GM19193 (cell line): Measurements from ENCODE around the gene MBNL1.

Experiments used
- POLR2A ChIP-seq: IDR thresholded peaks from 4 replicates; pipeline ENCODE4 v1.6.1; 2011; ENCODE audit not compliant: insufficient read depth, insufficient read length; ENCODE audit errors: extremely low read depth

MBNL1 gene

GRCh38 chr3:152388631-152389030 lies 119.9 kb downstream of the MBNL1 start:
- TF ChIP-seq POLR2A = no peak

GRCh38 chr3:152389316-152389934 lies 120.7 kb downstream of the MBNL1 start:
- TF ChIP-seq POLR2A = no peak

GRCh38 chr3:152390647-152391046 lies 121.9 kb downstream of the MBNL1 start:
- no peak for TF ChIP-seq POLR2A

GRCh38 chr3:152391671-152392070 lies 122.9 kb downstream of the MBNL1 start:
- no peak for TF ChIP-seq POLR2A

- TF ChIP-seq POLR2A = no peak
Observed at GRCh38 chr3:152392272-152392880, 123.6 kb downstream of the MBNL1 start.

- no peak for TF ChIP-seq POLR2A
Observed at GRCh38 chr3:152394246-152394645, 125.5 kb downstream of the MBNL1 start.

GRCh38 chr3:152395764-152396163 lies 127.0 kb downstream of the MBNL1 start:
- TF ChIP-seq POLR2A = no peak

GRCh38 chr3:152396867-152397266 lies 128.1 kb downstream of the MBNL1 start:
- no peak for TF ChIP-seq POLR2A

GRCh38 chr3:152398495-152398894 lies 129.8 kb downstream of the MBNL1 start:
- no peak for TF ChIP-seq POLR2A

GRCh38 chr3:152399374-152399773 lies 130.6 kb downstream of the MBNL1 start:
- no peak for TF ChIP-seq POLR2A

GRCh38 chr3:152400887-152401286 lies 132.2 kb downstream of the MBNL1 start:
- TF ChIP-seq POLR2A = no peak

GRCh38 chr3:152402695-152403451 lies 134.1 kb downstream of the MBNL1 start:
- TF ChIP-seq POLR2A = no peak

GRCh38 chr3:152403632-152404066 lies 134.9 kb downstream of the MBNL1 start:
- TF ChIP-seq POLR2A = no peak

GRCh38 chr3:152404976-152405375 lies 136.2 kb downstream of the MBNL1 start:
- TF ChIP-seq POLR2A = no peak

- no peak for TF ChIP-seq POLR2A
Observed at GRCh38 chr3:152405915-152406802, 137.4 kb downstream of the MBNL1 start.

GRCh38 chr3:152413240-152413639 lies 144.5 kb downstream of the MBNL1 start:
- TF ChIP-seq POLR2A = no peak
